ENCODE results near the gene LY6G6D. TPM values are rescaled to one million over a fixed set of nuclear protein-coding genes. Genes with fewer than 3 reads are reported as not detected.
A peak's percentile ranks its signal among the peaks of the same experiment; 100 is the strongest.

The LY6G6D gene
- total RNA-seq, 1 donor from 2014 or later = not detected

GRCh38 chr6:31693535-31693934 is 21.6 kb upstream of the LY6G6D start:
- H3K4me3 Mint-ChIP-seq (ENCODE audit: unreplicated experiment) = no peak overlapping the region
- no peaks in the 10 kb centered on the region for H3K27me3 Mint-ChIP-seq (ENCODE audit: unreplicated experiment)
- H3K27ac Mint-ChIP-seq (ENCODE audit: unreplicated experiment) = no peak overlapping the region
- no peaks in the 10 kb centered on the region for H3K4me1 Mint-ChIP-seq (ENCODE audit: unreplicated experiment)
- DNase-seq (ENCODE audit: extremely low spot score, unreplicated experiment) = no peak
- peaks cover 30% of the 10 kb centered on the region for H3K36me3 Mint-ChIP-seq (ENCODE audit: unreplicated experiment)
- no peak for TF ChIP-seq CTCF (IDR thresholded peaks at IDR 0.05)
- no peaks in the 10 kb centered on the region for H3K9me3 Mint-ChIP-seq (ENCODE audit: unreplicated experiment)

- Mint-ChIP-seq H3K4me1 (ENCODE audit: unreplicated experiment) (peaks cover 18% of the 10 kb centered on the region), H3K36me3 (ENCODE audit: unreplicated experiment) (peaks cover 21% of the 10 kb centered on the region), H3K27ac (ENCODE audit: unreplicated experiment) (peak overlapping the region; percentile 32), H3K4me3 (ENCODE audit: unreplicated experiment) (no peak overlapping the region), H3K27me3 (ENCODE audit: unreplicated experiment) (no peaks in the 10 kb centered on the region), H3K9me3 (ENCODE audit: unreplicated experiment) (no peaks in the 10 kb centered on the region)
- no peak for DNase-seq (ENCODE audit: extremely low spot score, unreplicated experiment)
- TF ChIP-seq CTCF (IDR thresholded peaks at IDR 0.05) = no peak
These were observed 17.6 kb upstream of the LY6G6D start for GRCh38 chr6:31697555-31697954.

GRCh38 chr6:31700740-31701401 is 14.3 kb upstream of the LY6G6D start:
- H3K4me3 Mint-ChIP-seq (ENCODE audit: unreplicated experiment) = peak overlapping the region; percentile 43

GRCh38 chr6:31701666-31702404 is 13.3 kb upstream of the LY6G6D start:
- peak overlapping the region; percentile 99 for H3K4me3 Mint-ChIP-seq (ENCODE audit: unreplicated experiment)
- no peak for DNase-seq (ENCODE audit: extremely low spot score, unreplicated experiment)
- peaks cover 8% of the 10 kb centered on the region for H3K36me3 Mint-ChIP-seq (ENCODE audit: unreplicated experiment)
- no peak for TF ChIP-seq CTCF (IDR thresholded peaks at IDR 0.05)
- peaks cover 23% of the 10 kb centered on the region for H3K4me1 Mint-ChIP-seq (ENCODE audit: unreplicated experiment)
- H3K9me3 Mint-ChIP-seq (ENCODE audit: unreplicated experiment) = no peaks in the 10 kb centered on the region
- H3K27me3 Mint-ChIP-seq (ENCODE audit: unreplicated experiment) = no peaks in the 10 kb centered on the region
- H3K27ac Mint-ChIP-seq (ENCODE audit: unreplicated experiment) = peak overlapping the region; percentile 98

More at GRCh38 chr6:31700740-31701401, 14.3 kb upstream of the LY6G6D start:
- H3K36me3 Mint-ChIP-seq (ENCODE audit: unreplicated experiment) = peaks cover 13% of the 10 kb centered on the region
- no peaks in the 10 kb centered on the region for H3K9me3 Mint-ChIP-seq (ENCODE audit: unreplicated experiment)
- H3K27me3 Mint-ChIP-seq (ENCODE audit: unreplicated experiment) = no peaks in the 10 kb centered on the region
- TF ChIP-seq CTCF (IDR thresholded peaks at IDR 0.05) = no peak
- DNase-seq (ENCODE audit: extremely low spot score, unreplicated experiment) = no peak
- H3K4me1 Mint-ChIP-seq (ENCODE audit: unreplicated experiment) = peaks cover 23% of the 10 kb centered on the region
- H3K27ac Mint-ChIP-seq (ENCODE audit: unreplicated experiment) = peak overlapping the region; percentile 45

- Mint-ChIP-seq H3K27ac (ENCODE audit: unreplicated experiment) (peak overlapping the region; percentile 98), H3K27me3 (ENCODE audit: unreplicated experiment) (no peaks in the 10 kb centered on the region), H3K9me3 (ENCODE audit: unreplicated experiment) (no peaks in the 10 kb centered on the region), H3K36me3 (ENCODE audit: unreplicated experiment) (peaks cover 7% of the 10 kb centered on the region), H3K4me3 (ENCODE audit: unreplicated experiment) (peak overlapping the region; percentile 99), H3K4me1 (ENCODE audit: unreplicated experiment) (peaks cover 23% of the 10 kb centered on the region)
- no peak for DNase-seq (ENCODE audit: extremely low spot score, unreplicated experiment)
- TF ChIP-seq CTCF (IDR thresholded peaks at IDR 0.05) = no peak
These were observed 12.7 kb upstream of the LY6G6D start for GRCh38 chr6:31702405-31702818.
